Ishikawa (cell line): ENCODE results near the gene ARF6.

Experiments
- CEBPB ChIP-seq: IDR thresholded peaks from 2 replicates; pipeline ENCODE4 v1.6.1; 2012
- CREB1 ChIP-seq: IDR thresholded peaks from 2 replicates; pipeline ENCODE4 v1.6.1; 2012; ENCODE audit warnings: low read depth
- EGR1 ChIP-seq: IDR thresholded peaks from 2 replicates; pipeline ENCODE4 v1.6.1; 2012
- EP300 ChIP-seq: IDR thresholded peaks from 2 replicates; pipeline ENCODE4 v1.6.1; 2012; ENCODE audit warnings: borderline replicate concordance
- FOXM1 ChIP-seq: IDR thresholded peaks from 2 replicates; pipeline ENCODE4 v1.6.1; 2012; ENCODE audit warnings: low read depth, borderline replicate concordance
- MAX ChIP-seq: IDR thresholded peaks from 2 replicates; pipeline ENCODE4 v1.6.1; 2012
- NFIC ChIP-seq: IDR thresholded peaks from 2 replicates; pipeline ENCODE4 v1.6.1; 2012
- RAD21 ChIP-seq: IDR thresholded peaks from 2 replicates; pipeline ENCODE4 v1.6.1; 2012; ENCODE audit warnings: low read depth
- TAF1 ChIP-seq: IDR thresholded peaks from 2 replicates; pipeline ENCODE4 v1.6.1; 2012; ENCODE audit warnings: low read depth, mild to moderate bottlenecking
- TCF12 ChIP-seq: IDR thresholded peaks from 2 replicates; pipeline ENCODE4 v1.6.1; 2012; ENCODE audit warnings: low read depth
- TEAD4 ChIP-seq: IDR thresholded peaks from 2 replicates; pipeline ENCODE4 v1.6.1; 2012
- YY1 ChIP-seq: IDR thresholded peaks from 2 replicates; pipeline ENCODE4 v1.6.1; 2012; ENCODE audit warnings: low read depth
- ZBTB7A ChIP-seq: IDR thresholded peaks from 2 replicates; pipeline ENCODE4 v1.6.1; 2012; ENCODE audit warnings: low read depth
- TF ChIP-seq, protein P1 (sequence below): IDR thresholded peaks from 2 replicates; pipeline ENCODE4 v1.6.1; 2012
- TF ChIP-seq, protein P2 (sequence below): IDR thresholded peaks from 2 replicates; pipeline ENCODE4 v1.6.1; 2012; ENCODE audit warnings: low read depth, mild to moderate bottlenecking

The ARF6 gene

DNA sequence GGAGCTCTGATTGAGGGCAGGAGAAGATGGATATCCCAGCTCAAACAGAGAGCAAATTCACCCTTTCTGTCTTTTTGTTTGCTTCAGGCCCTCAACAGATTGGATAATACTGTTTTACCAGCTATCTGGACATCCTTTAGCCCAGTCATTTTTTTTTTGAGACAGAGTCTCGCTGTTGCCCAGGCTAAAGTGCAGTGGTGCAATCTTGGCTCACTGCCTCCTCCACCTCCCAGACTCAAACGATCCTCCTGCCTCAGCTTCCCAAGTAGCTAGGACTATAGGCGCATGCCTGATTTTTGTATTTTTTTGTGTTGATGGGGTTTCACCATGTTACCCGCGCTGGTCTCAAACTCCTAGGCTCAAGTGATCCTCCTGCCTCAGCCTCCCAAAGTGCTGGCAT lies 40.8 kb downstream of the ARF6 start:
- TF ChIP-seq TCF12 (no peak), TEAD4 (no peak), FOXM1 (no peak), RAD21 (no peak), MAX (no peak), CEBPB (no peak), TAF1 (no peak), EGR1 (no peak), CREB1 (no peak), NFIC (no peak), EP300 (no peak), YY1 (no peak), ZBTB7A (no peak)
- TF ChIP-seq, protein P1, sequence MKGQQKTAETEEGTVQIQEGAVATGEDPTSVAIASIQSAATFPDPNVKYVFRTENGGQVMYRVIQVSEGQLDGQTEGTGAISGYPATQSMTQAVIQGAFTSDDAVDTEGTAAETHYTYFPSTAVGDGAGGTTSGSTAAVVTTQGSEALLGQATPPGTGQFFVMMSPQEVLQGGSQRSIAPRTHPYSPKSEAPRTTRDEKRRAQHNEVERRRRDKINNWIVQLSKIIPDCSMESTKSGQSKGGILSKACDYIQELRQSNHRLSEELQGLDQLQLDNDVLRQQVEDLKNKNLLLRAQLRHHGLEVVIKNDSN: no peak
- TF ChIP-seq, protein P2, sequence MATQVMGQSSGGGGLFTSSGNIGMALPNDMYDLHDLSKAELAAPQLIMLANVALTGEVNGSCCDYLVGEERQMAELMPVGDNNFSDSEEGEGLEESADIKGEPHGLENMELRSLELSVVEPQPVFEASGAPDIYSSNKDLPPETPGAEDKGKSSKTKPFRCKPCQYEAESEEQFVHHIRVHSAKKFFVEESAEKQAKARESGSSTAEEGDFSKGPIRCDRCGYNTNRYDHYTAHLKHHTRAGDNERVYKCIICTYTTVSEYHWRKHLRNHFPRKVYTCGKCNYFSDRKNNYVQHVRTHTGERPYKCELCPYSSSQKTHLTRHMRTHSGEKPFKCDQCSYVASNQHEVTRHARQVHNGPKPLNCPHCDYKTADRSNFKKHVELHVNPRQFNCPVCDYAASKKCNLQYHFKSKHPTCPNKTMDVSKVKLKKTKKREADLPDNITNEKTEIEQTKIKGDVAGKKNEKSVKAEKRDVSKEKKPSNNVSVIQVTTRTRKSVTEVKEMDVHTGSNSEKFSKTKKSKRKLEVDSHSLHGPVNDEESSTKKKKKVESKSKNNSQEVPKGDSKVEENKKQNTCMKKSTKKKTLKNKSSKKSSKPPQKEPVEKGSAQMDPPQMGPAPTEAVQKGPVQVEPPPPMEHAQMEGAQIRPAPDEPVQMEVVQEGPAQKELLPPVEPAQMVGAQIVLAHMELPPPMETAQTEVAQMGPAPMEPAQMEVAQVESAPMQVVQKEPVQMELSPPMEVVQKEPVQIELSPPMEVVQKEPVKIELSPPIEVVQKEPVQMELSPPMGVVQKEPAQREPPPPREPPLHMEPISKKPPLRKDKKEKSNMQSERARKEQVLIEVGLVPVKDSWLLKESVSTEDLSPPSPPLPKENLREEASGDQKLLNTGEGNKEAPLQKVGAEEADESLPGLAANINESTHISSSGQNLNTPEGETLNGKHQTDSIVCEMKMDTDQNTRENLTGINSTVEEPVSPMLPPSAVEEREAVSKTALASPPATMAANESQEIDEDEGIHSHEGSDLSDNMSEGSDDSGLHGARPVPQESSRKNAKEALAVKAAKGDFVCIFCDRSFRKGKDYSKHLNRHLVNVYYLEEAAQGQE: no peak

DNA sequence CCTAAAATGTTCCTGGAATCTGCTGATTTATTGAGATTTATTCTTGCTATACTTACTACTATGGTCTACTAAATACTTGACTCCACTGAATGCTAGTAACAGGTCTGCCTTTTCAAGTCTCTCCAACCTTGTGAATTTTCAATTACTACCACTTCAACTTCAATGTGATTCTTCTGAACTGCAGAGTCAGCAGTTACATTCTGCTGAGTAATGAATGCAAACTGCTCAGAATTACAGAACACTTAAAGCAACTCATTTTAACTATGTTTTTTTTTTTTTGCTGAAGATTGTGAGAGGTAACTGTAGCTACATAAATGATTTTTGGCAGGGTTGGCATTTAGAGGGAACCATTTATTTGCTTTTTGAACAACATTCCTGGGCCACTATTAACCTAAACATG lies 41.8 kb downstream of the ARF6 start:
- TF ChIP-seq TCF12: no peak
- TF ChIP-seq RAD21: no peak
- no peak for TF ChIP-seq EP300
- TF ChIP-seq NFIC: no peak
- no peak for TF ChIP-seq CREB1
- TF ChIP-seq TEAD4: no peak
- no peak for TF ChIP-seq TAF1
- TF ChIP-seq, protein P1: no peak
- TF ChIP-seq CEBPB: no peak
- TF ChIP-seq YY1: no peak
- no peak for TF ChIP-seq EGR1
- TF ChIP-seq FOXM1: no peak
- no peak for TF ChIP-seq ZBTB7A
- no peak for TF ChIP-seq MAX

DNA sequence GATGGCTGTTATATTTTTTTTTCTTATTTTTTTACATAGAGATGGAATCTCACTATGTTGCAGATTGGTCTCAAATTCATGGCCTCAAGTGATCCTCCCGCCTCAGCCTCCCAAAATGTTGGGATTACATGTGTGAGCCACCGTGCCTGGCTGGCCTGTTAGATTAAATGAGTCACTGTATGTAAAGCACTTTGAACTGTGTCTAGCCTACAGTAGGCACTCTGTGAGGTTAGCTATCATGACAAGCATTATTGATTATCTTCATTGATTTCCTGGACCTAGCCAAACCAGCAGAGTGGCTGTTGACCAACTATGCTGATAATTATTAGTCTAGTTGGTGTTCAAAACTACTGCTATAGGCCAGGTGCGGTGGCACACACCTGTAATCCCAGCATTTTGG lies 42.6 kb downstream of the ARF6 start:
- TF ChIP-seq TEAD4 (no peak), TAF1 (no peak), ZBTB7A (no peak), EGR1 (no peak), TCF12 (no peak), NFIC (no peak), EP300 (no peak), FOXM1 (no peak), MAX (no peak), CEBPB (no peak)
- TF ChIP-seq, protein P1: no peak
- TF ChIP-seq, protein P2: no peak

- no peak for TF ChIP-seq ZBTB7A
- peak; percentile 28; the same call in 1 of the 2 replicates for TF ChIP-seq EP300
Measured at GRCh38 chr14:49939884-49940510, 47.1 kb downstream of the ARF6 start.

- TF ChIP-seq FOXM1: no peak
- TF ChIP-seq YY1: no peak
- TF ChIP-seq RAD21: no peak
- TF ChIP-seq TEAD4: no peak
- TF ChIP-seq NFIC: no peak
- TF ChIP-seq TCF12: no peak
- no peak for TF ChIP-seq CEBPB
- no peak for TF ChIP-seq ZBTB7A
- TF ChIP-seq, protein P2: no peak
- TF ChIP-seq EP300: no peak
- no peak for TF ChIP-seq CREB1
- TF ChIP-seq TAF1: no peak
- TF ChIP-seq, protein P1: no peak
- no peak for TF ChIP-seq EGR1
- TF ChIP-seq MAX: no peak
Measured at GRCh38 chr14:49940808-49941421, 48.0 kb downstream of the ARF6 start.
